Progenitor cell of endocrine pancreas (in vitro differentiated cells): ENCODE measurements around the gene ATP1A2. TPM values are rescaled to one million over a fixed set of nuclear protein-coding genes. Genes with fewer than 3 reads are reported as not detected.

Experiments
- DNase-seq: peaks from one replicate; pipeline ENCODE4 v3.0.0; 2021; ENCODE audit warnings: low spot score; ENCODE audit not compliant: unreplicated experiment
- H3K27ac Mint-ChIP-seq: 2 replicates; pipeline ENCODE4 v1.8.0; 2021; ENCODE audit warnings: mild to moderate bottlenecking, moderate library complexity, mixed read lengths
- H3K27me3 Mint-ChIP-seq: 2 replicates; pipeline ENCODE4 v1.8.0; 2021; ENCODE audit warnings: mixed read lengths
- H3K36me3 Mint-ChIP-seq: 2 replicates; pipeline ENCODE4 v1.8.0; 2022; ENCODE audit warnings: mixed read lengths; ENCODE audit not compliant: insufficient read depth
- H3K4me1 Mint-ChIP-seq: 2 replicates; pipeline ENCODE4 v1.8.0; 2021; ENCODE audit warnings: low read depth, mixed read lengths
- H3K4me3 Mint-ChIP-seq: 2 replicates; pipeline ENCODE4 v1.8.0; 2021; ENCODE audit warnings: low read depth, mild to moderate bottlenecking, moderate library complexity, mixed read lengths
- H3K9me3 Mint-ChIP-seq: 2 replicates; pipeline ENCODE4 v1.8.0; 2021; ENCODE audit warnings: low read depth, mixed read lengths
- total RNA-seq: library from RNA; stranded (reverse); gene quantifications from 2 replicates; pipeline ENCODE4 v1.2.1, GENCODE V29; 2021
- TF ChIP-seq, protein P1 (sequence below): fragments of 200-600 bp; sonication (generic); IDR thresholded peaks from one replicate; pipeline ENCODE4 v1.5.0; 2021; ENCODE audit warnings: antibody characterized with exemption, mild to moderate bottlenecking; ENCODE audit not compliant: unreplicated experiment

ATP1A2 gene
- total RNA-seq, 1 donor from 2014 or later: not detected

DNA sequence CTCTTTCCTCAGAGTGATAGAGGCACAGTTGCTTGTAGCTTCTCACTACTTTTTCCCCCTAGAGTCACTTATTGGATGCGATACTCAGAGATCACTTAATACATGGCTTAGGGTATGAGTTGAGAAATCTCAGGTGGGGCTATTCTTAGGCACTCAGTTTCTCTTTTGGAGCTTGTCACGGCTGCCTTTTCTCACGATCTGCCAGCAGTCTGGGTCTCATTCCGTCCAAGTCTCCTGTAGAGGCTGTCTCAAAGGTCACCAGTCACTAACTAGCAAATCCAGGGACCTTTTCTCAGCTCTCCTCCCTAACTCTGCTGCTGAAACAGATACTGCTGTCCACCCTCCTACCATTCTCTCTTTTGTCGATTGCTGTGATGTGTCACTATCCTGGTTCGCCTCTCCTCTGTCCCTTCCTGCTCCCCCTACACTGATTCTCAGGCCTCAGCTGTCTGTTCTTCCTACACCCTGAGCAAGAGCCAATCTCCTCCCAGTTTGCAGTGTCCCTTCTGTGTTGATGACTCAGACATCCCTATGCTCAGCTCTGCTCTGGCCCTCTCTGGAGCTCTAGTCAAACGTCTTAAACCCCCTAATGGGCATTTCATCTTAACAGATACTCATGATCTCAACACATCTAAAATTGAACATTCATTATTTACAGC is 12.4 kb downstream of the ATP1A2 start:
- TF ChIP-seq, protein P1, sequence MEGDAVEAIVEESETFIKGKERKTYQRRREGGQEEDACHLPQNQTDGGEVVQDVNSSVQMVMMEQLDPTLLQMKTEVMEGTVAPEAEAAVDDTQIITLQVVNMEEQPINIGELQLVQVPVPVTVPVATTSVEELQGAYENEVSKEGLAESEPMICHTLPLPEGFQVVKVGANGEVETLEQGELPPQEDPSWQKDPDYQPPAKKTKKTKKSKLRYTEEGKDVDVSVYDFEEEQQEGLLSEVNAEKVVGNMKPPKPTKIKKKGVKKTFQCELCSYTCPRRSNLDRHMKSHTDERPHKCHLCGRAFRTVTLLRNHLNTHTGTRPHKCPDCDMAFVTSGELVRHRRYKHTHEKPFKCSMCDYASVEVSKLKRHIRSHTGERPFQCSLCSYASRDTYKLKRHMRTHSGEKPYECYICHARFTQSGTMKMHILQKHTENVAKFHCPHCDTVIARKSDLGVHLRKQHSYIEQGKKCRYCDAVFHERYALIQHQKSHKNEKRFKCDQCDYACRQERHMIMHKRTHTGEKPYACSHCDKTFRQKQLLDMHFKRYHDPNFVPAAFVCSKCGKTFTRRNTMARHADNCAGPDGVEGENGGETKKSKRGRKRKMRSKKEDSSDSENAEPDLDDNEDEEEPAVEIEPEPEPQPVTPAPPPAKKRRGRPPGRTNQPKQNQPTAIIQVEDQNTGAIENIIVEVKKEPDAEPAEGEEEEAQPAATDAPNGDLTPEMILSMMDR: no peak
- H3K27me3 Mint-ChIP-seq: peaks cover 10% of the 10 kb centered on the region
- H3K4me1 Mint-ChIP-seq: peaks cover 3% of the 10 kb centered on the region
- no peaks in the 10 kb centered on the region for H3K36me3 Mint-ChIP-seq
- H3K4me3 Mint-ChIP-seq: no peak overlapping the region
- no peaks in the 10 kb centered on the region for H3K9me3 Mint-ChIP-seq
- DNase-seq: no peak
- no peak overlapping the region for H3K27ac Mint-ChIP-seq

DNA sequence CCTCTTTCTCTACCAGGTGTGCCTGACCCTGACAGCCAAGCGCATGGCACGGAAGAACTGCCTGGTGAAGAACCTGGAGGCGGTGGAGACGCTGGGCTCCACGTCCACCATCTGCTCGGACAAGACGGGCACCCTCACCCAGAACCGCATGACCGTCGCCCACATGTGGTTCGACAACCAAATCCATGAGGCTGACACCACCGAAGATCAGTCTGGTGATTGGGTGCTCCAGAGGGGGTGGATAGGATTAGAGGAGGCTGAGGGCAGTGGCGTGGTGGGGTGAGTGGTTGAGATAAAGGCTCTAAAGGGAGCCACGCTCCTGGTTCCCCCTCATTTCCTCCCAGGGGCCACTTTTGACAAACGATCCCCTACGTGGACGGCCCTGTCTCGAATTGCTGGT is 13.1 kb downstream of the ATP1A2 start:
- H3K36me3 Mint-ChIP-seq: no peaks in the 10 kb centered on the region
- no peak overlapping the region for H3K4me3 Mint-ChIP-seq
- H3K27me3 Mint-ChIP-seq: peaks cover 11% of the 10 kb centered on the region
- TF ChIP-seq, protein P1: no peak
- no peak for DNase-seq
- H3K4me1 Mint-ChIP-seq: peaks cover 3% of the 10 kb centered on the region
- no peaks in the 10 kb centered on the region for H3K9me3 Mint-ChIP-seq
- no peak overlapping the region for H3K27ac Mint-ChIP-seq

DNA sequence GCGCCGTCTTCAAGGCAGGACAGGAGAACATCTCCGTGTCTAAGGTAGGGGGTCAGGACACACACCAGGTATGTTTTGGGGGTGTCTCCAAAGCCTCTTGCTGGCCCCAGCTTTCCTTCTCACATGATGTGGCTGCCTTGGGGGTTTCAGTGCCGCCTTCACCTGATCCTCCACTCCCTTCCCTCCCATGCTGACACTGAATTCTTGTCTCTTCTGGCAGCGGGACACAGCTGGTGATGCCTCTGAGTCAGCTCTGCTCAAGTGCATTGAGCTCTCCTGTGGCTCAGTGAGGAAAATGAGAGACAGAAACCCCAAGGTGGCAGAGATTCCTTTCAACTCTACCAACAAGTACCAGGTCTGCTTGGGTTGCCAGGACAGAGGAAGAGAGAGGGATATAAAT is 13.5 kb downstream of the ATP1A2 start:
- Mint-ChIP-seq H3K4me1 (peaks cover 3% of the 10 kb centered on the region), H3K36me3 (no peaks in the 10 kb centered on the region), H3K27ac (no peak overlapping the region), H3K9me3 (no peaks in the 10 kb centered on the region), H3K27me3 (peaks cover 11% of the 10 kb centered on the region), H3K4me3 (no peak overlapping the region)
- no peak for DNase-seq
- TF ChIP-seq, protein P1: no peak

DNA sequence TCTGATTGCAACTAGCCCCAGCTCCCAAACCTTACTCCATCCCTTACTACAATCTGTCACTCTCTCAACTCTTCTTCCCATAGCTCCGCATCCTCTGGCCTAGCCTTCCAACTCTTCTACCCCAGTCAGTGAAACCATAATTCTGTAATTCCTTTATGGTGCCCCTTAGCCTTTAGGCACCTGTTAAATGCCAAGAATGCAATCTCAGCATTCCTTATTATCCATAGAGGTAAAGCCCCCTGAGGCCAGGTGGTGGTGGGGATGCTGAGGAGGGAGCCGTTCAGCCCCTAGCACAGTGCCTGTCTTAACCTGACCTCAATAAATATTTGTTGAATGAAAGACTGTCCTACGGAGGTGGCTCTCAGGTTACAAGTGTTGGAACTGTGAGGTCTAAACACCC is 14.0 kb downstream of the ATP1A2 start:
- no peak for DNase-seq
- TF ChIP-seq, protein P1: no peak
- Mint-ChIP-seq H3K27ac (no peak overlapping the region), H3K9me3 (no peaks in the 10 kb centered on the region), H3K4me1 (peaks cover 3% of the 10 kb centered on the region), H3K27me3 (peaks cover 11% of the 10 kb centered on the region), H3K36me3 (no peaks in the 10 kb centered on the region), H3K4me3 (no peak overlapping the region)

DNA sequence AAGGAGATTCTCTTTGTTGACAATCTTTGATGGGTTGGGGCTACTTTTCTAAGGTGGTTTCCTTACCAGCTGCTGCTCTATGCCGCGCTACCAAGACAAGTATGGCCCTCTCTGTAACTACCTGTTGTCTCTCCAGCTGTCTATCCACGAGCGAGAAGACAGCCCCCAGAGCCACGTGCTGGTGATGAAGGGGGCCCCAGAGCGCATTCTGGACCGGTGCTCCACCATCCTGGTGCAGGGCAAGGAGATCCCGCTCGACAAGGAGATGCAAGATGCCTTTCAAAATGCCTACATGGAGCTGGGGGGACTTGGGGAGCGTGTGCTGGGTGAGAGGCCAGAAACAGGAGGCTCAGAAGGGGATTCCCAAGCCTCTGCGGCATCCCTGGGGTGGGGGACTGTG is 14.4 kb downstream of the ATP1A2 start:
- Mint-ChIP-seq H3K36me3 (no peaks in the 10 kb centered on the region), H3K4me3 (no peak overlapping the region), H3K27ac (no peak overlapping the region), H3K9me3 (no peaks in the 10 kb centered on the region), H3K4me1 (peaks cover 3% of the 10 kb centered on the region), H3K27me3 (peaks cover 14% of the 10 kb centered on the region)
- TF ChIP-seq, protein P1: no peak
- DNase-seq: no peak
